H1 (cell line): ENCODE results near the gene ARPC4. TPM values are rescaled to one million over a fixed set of nuclear protein-coding genes. Genes with fewer than 3 reads are reported as not detected.

Experiments
- CTCF ChIA-PET: fragments of 300-600 bp; sonication (Branson Sonifier 250); formaldehyde crosslinking; loops from one replicate; lab custom pipeline; 2021; ENCODE audit not compliant: partially characterized antibody; lab: Charles Lee
- POLR2A ChIA-PET: fragments of 300-600 bp; sonication (Branson Sonifier 250); formaldehyde crosslinking; loops from one replicate; lab custom pipeline; 2021; ENCODE audit warnings: inconsistent platforms; ENCODE audit not compliant: partially characterized antibody; lab: Charles Lee
- DNase-seq, 2 experiments: peaks; one replicate each; pipeline versions ENCODE4 v3.0.0 to v3.0.0-alpha.2; 2010 to 2022; ENCODE audit warnings: low spot score in 2 of 2, low read depth in 1 of 2, mixed read lengths in 1 of 2
- FAIRE-seq: peaks from 2 replicates; lab custom pipeline; 2011; peaks lifted over from hg19 to GRCh38; lab: Jason Lieb, UNC
- H2AFZ ChIP-seq: 2 replicates; pipeline ENCODE4 v1.8.1; 2012; ENCODE audit warnings: low read length, inconsistent platforms
- H2AK5ac ChIP-seq: 2 replicates; pipeline ENCODE4 v1.6.1; 2013; ENCODE audit warnings: low read depth, low read length
- H2BK120ac ChIP-seq: replicated peaks from 2 replicates; pipeline ENCODE3; 2013; ENCODE audit warnings: low read depth, low read length, inconsistent platforms
- H2BK12ac ChIP-seq: 2 replicates; pipeline ENCODE4 v1.6.1; 2013; ENCODE audit warnings: low read depth, low read length
- H2BK15ac ChIP-seq: 2 replicates; pipeline ENCODE4 v1.6.1; 2013; ENCODE audit warnings: low read length
- H2BK20ac ChIP-seq: 2 replicates; pipeline ENCODE4 v1.6.1; 2013; ENCODE audit warnings: low read length
- H2BK5ac ChIP-seq: 2 replicates; pipeline ENCODE4 v1.6.1; 2013; ENCODE audit warnings: low read depth, low read length
- H3K14ac ChIP-seq: 2 replicates; pipeline ENCODE4 v1.6.1; 2013; ENCODE audit warnings: inconsistent platforms; ENCODE audit not compliant: insufficient read length
- H3K18ac ChIP-seq: 2 replicates; pipeline ENCODE4 v1.6.1; 2013; ENCODE audit warnings: low read length; ENCODE audit errors: extremely low read depth
- H3K23ac ChIP-seq: 2 replicates; pipeline ENCODE4 v1.6.1; 2013; ENCODE audit warnings: inconsistent platforms; ENCODE audit not compliant: insufficient read length
- H3K23me2 ChIP-seq: 2 replicates; pipeline ENCODE4 v1.6.1; 2013; ENCODE audit warnings: low read depth, low read length
- H3K27ac ChIP-seq: 2 replicates; pipeline ENCODE4 v1.6.1; 2011; ENCODE audit warnings: low read depth, low read length, inconsistent platforms
- H3K27me3 ChIP-seq, 4 experiments: replicated peaks in 1 of 4; 1 replicate in 1 of 4; 2 replicates in 3 of 4; pipeline versions ENCODE4 v1.6.1 to v1.8.1; 2011 to 2013; ENCODE audit warnings: low read length in 3 of 4, mild to moderate bottlenecking in 3 of 4, inconsistent platforms in 2 of 4, mixed read lengths in 2 of 4, moderate library complexity in 1 of 4; ENCODE audit not compliant: control insufficient read depth in 3 of 4, insufficient read depth in 3 of 4; ENCODE audit errors: extremely low read depth in 1 of 4
- H3K36me3 ChIP-seq, 4 experiments: 2 replicates each; pipeline versions ENCODE4 v1.6.1 to v1.8.1; 2011 to 2013; ENCODE audit warnings: mild to moderate bottlenecking in 4 of 4, low read length in 3 of 4, moderate library complexity in 2 of 4, control low read depth in 1 of 4, inconsistent platforms in 1 of 4; ENCODE audit not compliant: insufficient read depth in 4 of 4, control insufficient read depth in 2 of 4
- H3K4ac ChIP-seq: replicated peaks from 2 replicates; pipeline ENCODE3; 2013; ENCODE audit warnings: low read length, low read depth, mixed read lengths, inconsistent platforms; ENCODE audit not compliant: insufficient read length
- H3K4me1 ChIP-seq, 4 experiments: replicated peaks in 1 of 4; 1 replicate in 1 of 4; 2 replicates in 3 of 4; pipeline versions ENCODE4 v1.6.1 to v1.8.1; 2011 to 2013; ENCODE audit warnings: low read length in 3 of 4, inconsistent platforms in 2 of 4, mixed read lengths in 1 of 4; ENCODE audit not compliant: insufficient read depth in 4 of 4, control insufficient read depth in 3 of 4
- H3K4me2 ChIP-seq, 2 experiments: 2 replicates each; pipeline versions ENCODE4 v1.6.1 to v1.8.1; 2011 to 2013; ENCODE audit warnings: low read depth in 2 of 2, low read length in 2 of 2, control low read depth in 1 of 2, inconsistent platforms in 1 of 2, mild to moderate bottlenecking in 1 of 2; ENCODE audit not compliant: insufficient read depth in 1 of 2
- H3K4me3 ChIP-seq, 4 experiments: fragments of 200-600, 300-600 bp in 1 of 4; sonication (generic), shearing (Covaris generic), sonication (Bioruptor Twin) in 1 of 4; 2 replicates each; pipeline versions ENCODE4 v1.5.1 to v1.8.1; 2011 to 2016; ENCODE audit warnings: low read length in 4 of 4, low read depth in 3 of 4, control low read depth in 2 of 4, inconsistent platforms in 2 of 4, mild to moderate bottlenecking in 2 of 4, mixed read lengths in 1 of 4, moderate library complexity in 1 of 4; ENCODE audit not compliant: insufficient read depth in 2 of 4; ENCODE audit errors: extremely low read depth in 1 of 4
- H3K56ac ChIP-seq: replicated peaks from 2 replicates; pipeline ENCODE3; 2013; ENCODE audit warnings: low read depth, mild to moderate bottlenecking, mixed read lengths, low read length, inconsistent platforms; ENCODE audit not compliant: insufficient read length
- H3K79me1 ChIP-seq: 2 replicates; pipeline ENCODE4 v1.6.1; 2013; ENCODE audit warnings: low read depth, low read length, control low read depth
- H3K79me2 ChIP-seq, 2 experiments: 2 replicates each; pipeline versions ENCODE4 v1.6.1 to v1.8.1; 2012 to 2013; ENCODE audit warnings: low read length in 2 of 2, mild to moderate bottlenecking in 2 of 2, inconsistent platforms in 1 of 2; ENCODE audit not compliant: insufficient read depth in 2 of 2, control insufficient read depth in 1 of 2
- H3K9ac ChIP-seq, 4 experiments: replicated peaks in 1 of 4; 1 replicate in 1 of 4; 2 replicates in 3 of 4; pipeline versions ENCODE4 v1.6.1 to v1.8.1; 2011 to 2013; ENCODE audit warnings: low read depth in 3 of 4, low read length in 3 of 4, control low read depth in 2 of 4, mild to moderate bottlenecking in 2 of 4, moderate library complexity in 2 of 4, inconsistent platforms in 1 of 4; ENCODE audit errors: extremely low read depth in 1 of 4
- H3K9me3 ChIP-seq, 2 experiments: 2 replicates each; pipeline versions ENCODE4 v1.6.1 to v1.8.1; 2012 to 2013; ENCODE audit warnings: mild to moderate bottlenecking in 2 of 2, moderate library complexity in 2 of 2, control low read depth in 1 of 2, inconsistent platforms in 1 of 2, low read depth in 1 of 2, low read length in 1 of 2, mixed read lengths in 1 of 2; ENCODE audit not compliant: insufficient read depth in 2 of 2
- H4K20me1 ChIP-seq, 2 experiments: replicated peaks in 1 of 2; 2 replicates each; pipeline versions ENCODE3 to v1.8.1; 2011 to 2013; ENCODE audit warnings: inconsistent platforms in 2 of 2, low read length in 2 of 2, mild to moderate bottlenecking in 1 of 2; ENCODE audit not compliant: insufficient read depth in 2 of 2, control insufficient read depth in 1 of 2
- H4K5ac ChIP-seq: 2 replicates; pipeline ENCODE4 v1.6.1; 2013; ENCODE audit warnings: low read length, low read depth, mixed read lengths, inconsistent platforms; ENCODE audit not compliant: insufficient read length
- H4K8ac ChIP-seq: 2 replicates; pipeline ENCODE4 v1.8.0; 2013; ENCODE audit warnings: mild to moderate bottlenecking, moderate library complexity, low read length, inconsistent platforms; ENCODE audit not compliant: insufficient read depth; ENCODE audit errors: extremely low read depth
- H4K91ac ChIP-seq: replicated peaks from 2 replicates; pipeline ENCODE3; 2013; ENCODE audit warnings: low read length, mixed read lengths, inconsistent platforms; ENCODE audit not compliant: insufficient read length
- CHD1 ChIP-seq: IDR thresholded peaks from 2 replicates; pipeline ENCODE4 v1.6.1; 2012; ENCODE audit warnings: low read depth, low read length, improper control_type of control experiment
- NRF1 ChIP-seq: IDR thresholded peaks from 2 replicates; pipeline ENCODE4 v1.6.1; 2011; ENCODE audit warnings: mild to moderate bottlenecking, low read depth, low read length, improper control_type of control experiment
- RXRA ChIP-seq: IDR thresholded peaks from 2 replicates; pipeline ENCODE4 v1.6.1; 2011; ENCODE audit warnings: low read depth, mild to moderate bottlenecking, low read length, moderate library complexity; ENCODE audit not compliant: insufficient read depth
- SP1 ChIP-seq: IDR thresholded peaks from 2 replicates; pipeline ENCODE4 v1.6.1; 2011; ENCODE audit warnings: low read depth, low read length
- TCF12 ChIP-seq: IDR thresholded peaks from 2 replicates; pipeline ENCODE4 v1.6.1; 2011; ENCODE audit warnings: low read depth, mild to moderate bottlenecking, low read length
- ZNF274 ChIP-seq: IDR thresholded peaks from 2 replicates; pipeline ENCODE4 v1.7.0; 2012; ENCODE audit warnings: low read length, borderline replicate concordance; ENCODE audit errors: extremely low read depth
- WGBS, 2 experiments: shearing (Covaris generic) in 1 of 2; methylation state at CpG; one replicate each; pipeline versions ENCODE4 v1.1.6 to v1.1.7; 2013 to 2015; ENCODE audit warnings: low lambda C conversion rate in 2 of 2, mixed read lengths in 2 of 2, inconsistent platforms in 1 of 2, low coverage in 1 of 2, missing lambda C conversion rate in 1 of 2; ENCODE audit not compliant: insufficient replicate concordance in 2 of 2, insufficient coverage in 1 of 2, insufficient read length in 1 of 2; ENCODE audit errors: extremely low coverage in 1 of 2, missing lambda C conversion rate in 1 of 2; 5-methylcytosine and 5-hydroxymethylcytosine counted together
- polyA plus RNA-seq, 7 experiments: library from polyadenylated mRNA; depleted of rRNA in 3 of 7; stranded (reverse) in 5 of 7; unstranded in 2 of 7; fragments of >200 nt in 5 of 7; fragments of 200-250 nt in 2 of 7; gene quantifications; 1 replicate in 5 of 7; 2 replicates in 1 of 7; 4 replicates in 1 of 7; pipeline versions ENCODE4 v1.2.1 to v1.2.3, GENCODE V29; 2011 to 2013; ENCODE audit warnings: missing spikeins in 2 of 7, mixed read lengths in 2 of 7
- total RNA-seq: library from RNA; stranded (reverse); fragmentation: NEBNext Ultra II Directional; extraction: Animal tissue kit (Norgen Biotek cat#: 25700); gene quantifications from 2 replicates; pipeline ENCODE4 v1.2.1, GENCODE V29; 2021

The ARPC4 gene
- total and polyA plus RNA-seq, 2 of the 8 experiments (the other 6 are each of a cell fraction or from before 2014, with no cell fraction given) = 138 to 154 TPM

- Histone ChIP-seq H2BK20ac (no peak overlapping the region), H3K4me3 (no peak overlapping the region), H3K14ac (no peak overlapping the region), H3K18ac (no peak overlapping the region), H2BK120ac (no peak overlapping the region), H3K36me3 (peaks cover 16 to 50% (median 40%) of the 10 kb centered on the region in 4 experiments), H3K4me1 (peaks cover 0 to 3% (median 0%) of the 10 kb centered on the region in 4 experiments; a peak in 1 of 7 replicates), H3K9ac (no peak overlapping the region), H3K27me3 (no peaks in the 10 kb centered on the region), H3K4ac (no peak overlapping the region), H3K9me3 (no peaks in the 10 kb centered on the region), H2BK12ac (no peak overlapping the region), H2BK15ac (no peak overlapping the region), H2AFZ (no peak overlapping the region), H2BK5ac (no peak overlapping the region), H3K27ac (no peak overlapping the region), H4K5ac (no peak overlapping the region), H3K23ac (no peak overlapping the region), H3K79me2 (peaks cover 0 to 35% of the 10 kb centered on the region in 2 experiments; a peak in 2 of 4 replicates), H2AK5ac (no peak overlapping the region), H4K20me1 (peaks cover 0 to 5% of the 10 kb centered on the region in 2 experiments), H4K8ac (no peak overlapping the region), H4K91ac (no peak overlapping the region), H3K23me2 (peaks cover 5% of the 10 kb centered on the region), H3K79me1 (peaks cover 4% of the 10 kb centered on the region), H3K4me2 (no peak overlapping the region), H3K56ac (no peak overlapping the region)
- no peak for FAIRE-seq
- no peak for DNase-seq
- 92% methylated on average over 12 of the region's 12 CpGs; no CpG with 5 or more reads in 1 of the 2 experiments for WGBS, 2 experiments
- TF ChIP-seq TCF12 (no peak), CHD1 (no peak), NRF1 (no peak), ZNF274 (no peak), RXRA (no peak), SP1 (no peak)
- POLR2A ChIA-PET = interaction anchor here (0.8 to 5.5 kb wide), 3 partner anchors 10 to 118 kb away, joined by 3 to 71 read pairs (median 3); partner anchors contain the start of gene TTLL3
- CTCF ChIA-PET = interaction anchor here (0.6 to 2.3 kb wide), 3 partner anchors 12 to 182 kb away, joined by 3 to 8 read pairs (median 3); partner anchors contain the start of gene TTLL3
Measured at GRCh38 chr3:9797196-9797945, 4.5 kb downstream of the ARPC4 start.
